HL-60 (cell line): Measurements from ENCODE around the gene YAE1.

Experiments used
- DNase-seq, 2 experiments: peaks; one replicate each; pipeline ENCODE4 v3.0.0-alpha.2; 2010 to 2020; ENCODE audit warnings: low read depth in 1 of 2, low spot score in 1 of 2
- H3K27ac ChIP-seq: fragments of 250-450 bp; sonication (Bioruptor Pico); replicated peaks from 2 replicates; pipeline ENCODE4 v1.5.1; 2020; ENCODE audit warnings: mild to moderate bottlenecking, moderate library complexity
- H3K27me3 ChIP-seq: fragments of 250-450 bp; sonication (Bioruptor Pico); 2 replicates; pipeline ENCODE4 v1.5.1; 2021; ENCODE audit warnings: mild to moderate bottlenecking, moderate library complexity; ENCODE audit not compliant: insufficient read depth, poor library complexity, severe bottlenecking
- H3K4me3 ChIP-seq: replicated peaks from 2 replicates; pipeline ENCODE4 v1.5.1; 2011; ENCODE audit warnings: mild to moderate bottlenecking, control low read depth, low read length; ENCODE audit not compliant: insufficient read depth
- GABPA ChIP-seq: IDR thresholded peaks from 2 replicates; pipeline ENCODE4 v1.6.1; 2012; ENCODE audit warnings: low read depth
- POLR2AphosphoS5 ChIP-seq: IDR thresholded peaks from 2 replicates; pipeline ENCODE4 v1.6.1; 2012; ENCODE audit warnings: low read depth
- SPI1 ChIP-seq: IDR thresholded peaks from 2 replicates; pipeline ENCODE4 v1.6.1; 2012; ENCODE audit warnings: low read depth, mild to moderate bottlenecking, borderline replicate concordance
- TF ChIP-seq, protein P1 (sequence below): IDR thresholded peaks from 2 replicates; pipeline ENCODE4 v1.6.1; 2012; ENCODE audit warnings: low read depth; ENCODE audit not compliant: insufficient replicate concordance
- TF ChIP-seq, protein P2 (sequence below): IDR thresholded peaks from one replicate; pipeline ENCODE4 v1.5.1; 2011; ENCODE audit warnings: low read length, control low read depth, inconsistent platforms; ENCODE audit not compliant: insufficient read depth

Gene YAE1

GRCh38 chr7:39550411-39550810 is 15.8 kb upstream of the YAE1 start:
- Histone ChIP-seq H3K27ac (no peak overlapping the region), H3K4me3 (no peak overlapping the region), H3K27me3 (no peaks in the 10 kb centered on the region)
- DNase-seq, result no peak
- TF ChIP-seq POLR2AphosphoS5 (no peak), SPI1 (no peak), GABPA (no peak)
- TF ChIP-seq, protein P1, sequence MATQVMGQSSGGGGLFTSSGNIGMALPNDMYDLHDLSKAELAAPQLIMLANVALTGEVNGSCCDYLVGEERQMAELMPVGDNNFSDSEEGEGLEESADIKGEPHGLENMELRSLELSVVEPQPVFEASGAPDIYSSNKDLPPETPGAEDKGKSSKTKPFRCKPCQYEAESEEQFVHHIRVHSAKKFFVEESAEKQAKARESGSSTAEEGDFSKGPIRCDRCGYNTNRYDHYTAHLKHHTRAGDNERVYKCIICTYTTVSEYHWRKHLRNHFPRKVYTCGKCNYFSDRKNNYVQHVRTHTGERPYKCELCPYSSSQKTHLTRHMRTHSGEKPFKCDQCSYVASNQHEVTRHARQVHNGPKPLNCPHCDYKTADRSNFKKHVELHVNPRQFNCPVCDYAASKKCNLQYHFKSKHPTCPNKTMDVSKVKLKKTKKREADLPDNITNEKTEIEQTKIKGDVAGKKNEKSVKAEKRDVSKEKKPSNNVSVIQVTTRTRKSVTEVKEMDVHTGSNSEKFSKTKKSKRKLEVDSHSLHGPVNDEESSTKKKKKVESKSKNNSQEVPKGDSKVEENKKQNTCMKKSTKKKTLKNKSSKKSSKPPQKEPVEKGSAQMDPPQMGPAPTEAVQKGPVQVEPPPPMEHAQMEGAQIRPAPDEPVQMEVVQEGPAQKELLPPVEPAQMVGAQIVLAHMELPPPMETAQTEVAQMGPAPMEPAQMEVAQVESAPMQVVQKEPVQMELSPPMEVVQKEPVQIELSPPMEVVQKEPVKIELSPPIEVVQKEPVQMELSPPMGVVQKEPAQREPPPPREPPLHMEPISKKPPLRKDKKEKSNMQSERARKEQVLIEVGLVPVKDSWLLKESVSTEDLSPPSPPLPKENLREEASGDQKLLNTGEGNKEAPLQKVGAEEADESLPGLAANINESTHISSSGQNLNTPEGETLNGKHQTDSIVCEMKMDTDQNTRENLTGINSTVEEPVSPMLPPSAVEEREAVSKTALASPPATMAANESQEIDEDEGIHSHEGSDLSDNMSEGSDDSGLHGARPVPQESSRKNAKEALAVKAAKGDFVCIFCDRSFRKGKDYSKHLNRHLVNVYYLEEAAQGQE, result no peak
- TF ChIP-seq, protein P2, sequence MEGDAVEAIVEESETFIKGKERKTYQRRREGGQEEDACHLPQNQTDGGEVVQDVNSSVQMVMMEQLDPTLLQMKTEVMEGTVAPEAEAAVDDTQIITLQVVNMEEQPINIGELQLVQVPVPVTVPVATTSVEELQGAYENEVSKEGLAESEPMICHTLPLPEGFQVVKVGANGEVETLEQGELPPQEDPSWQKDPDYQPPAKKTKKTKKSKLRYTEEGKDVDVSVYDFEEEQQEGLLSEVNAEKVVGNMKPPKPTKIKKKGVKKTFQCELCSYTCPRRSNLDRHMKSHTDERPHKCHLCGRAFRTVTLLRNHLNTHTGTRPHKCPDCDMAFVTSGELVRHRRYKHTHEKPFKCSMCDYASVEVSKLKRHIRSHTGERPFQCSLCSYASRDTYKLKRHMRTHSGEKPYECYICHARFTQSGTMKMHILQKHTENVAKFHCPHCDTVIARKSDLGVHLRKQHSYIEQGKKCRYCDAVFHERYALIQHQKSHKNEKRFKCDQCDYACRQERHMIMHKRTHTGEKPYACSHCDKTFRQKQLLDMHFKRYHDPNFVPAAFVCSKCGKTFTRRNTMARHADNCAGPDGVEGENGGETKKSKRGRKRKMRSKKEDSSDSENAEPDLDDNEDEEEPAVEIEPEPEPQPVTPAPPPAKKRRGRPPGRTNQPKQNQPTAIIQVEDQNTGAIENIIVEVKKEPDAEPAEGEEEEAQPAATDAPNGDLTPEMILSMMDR, result no peak

DNA sequence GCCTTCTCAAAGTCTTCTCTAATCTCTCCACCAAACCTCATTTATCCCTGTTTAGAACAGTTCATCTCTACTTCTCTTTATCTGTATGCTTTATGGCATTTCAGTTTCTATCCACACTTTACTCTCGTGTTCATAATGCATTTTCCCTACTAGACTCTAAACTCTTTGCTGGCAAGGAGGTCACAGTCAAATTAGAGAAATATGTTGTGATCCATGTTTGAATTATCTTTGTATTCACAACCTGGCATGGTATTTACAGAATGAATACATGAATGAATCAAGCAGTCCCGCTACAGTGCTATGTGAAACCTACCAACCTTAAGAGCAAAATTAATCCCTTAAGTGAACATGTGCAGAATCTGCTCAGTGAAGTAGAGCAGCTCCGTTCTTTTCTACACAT is 12.8 kb upstream of the YAE1 start:
- Histone ChIP-seq H3K27me3 (peaks cover 3% of the 10 kb centered on the region), H3K27ac (no peak overlapping the region), H3K4me3 (no peak overlapping the region)
- DNase-seq, result no peak
- TF ChIP-seq POLR2AphosphoS5 (no peak), GABPA (no peak), SPI1 (no peak)
- TF ChIP-seq, protein P1, result no peak
- TF ChIP-seq, protein P2, result no peak

DNA sequence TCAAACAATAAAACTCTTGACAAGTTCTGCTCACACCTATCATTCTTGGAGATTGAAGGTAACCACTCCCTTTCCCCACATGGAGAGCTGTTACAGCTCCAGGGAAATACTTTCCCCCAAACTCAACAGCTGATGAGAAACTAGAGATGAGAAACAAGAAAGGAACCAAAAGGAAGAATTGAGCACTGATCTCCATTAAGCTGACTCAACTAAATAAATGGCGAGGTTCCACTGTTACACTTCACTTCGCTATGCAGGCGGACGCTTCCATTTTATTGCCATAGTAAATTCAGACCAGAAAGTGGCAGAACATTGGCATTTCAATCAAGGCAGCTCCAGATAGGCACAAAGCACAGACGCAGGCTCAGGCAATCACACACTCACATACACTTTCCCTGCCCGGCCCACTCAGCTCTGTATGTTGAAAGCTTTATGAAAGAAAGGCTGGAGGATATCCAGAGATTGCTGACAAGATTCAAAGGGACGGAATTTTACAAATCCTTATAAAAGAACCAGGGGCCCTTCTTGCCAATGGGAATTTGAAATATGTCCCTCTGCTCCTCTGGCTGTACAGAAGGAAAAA is 11.5 kb upstream of the YAE1 start:
- Histone ChIP-seq H3K27me3 (peaks cover 3% of the 10 kb centered on the region), H3K4me3 (no peak overlapping the region)
- DNase-seq, result no peak

More for the DNA sequence above, 11.5 kb upstream of the YAE1 start:
- no peak overlapping the region for H3K27ac ChIP-seq
- no peak for TF ChIP-seq GABPA
- TF ChIP-seq, protein P2, result no peak
